Spinal cord (tissue), 10 donors: ENCODE measurements around the gene IFNA17. TPM values are rescaled to one million over a fixed set of nuclear protein-coding genes. Genes with fewer than 3 reads are reported as not detected.
"Not testable (repeated sequence)": the region's sequence is repeated elsewhere in the genome, so short reads cannot be mapped to it uniquely, and the experiment has no call there.

Experiments
- DNase-seq, 6 donors: peaks; one replicate each; pipeline versions ENCODE4 v3.0.0 to v3.0.0-alpha.2; 2013 to 2015; ENCODE audit warnings: low spot score in 6 of 6, low read depth in 4 of 6
- H3K27ac ChIP-seq: one replicate; pipeline ENCODE4 v1.5.1; 2013; ENCODE audit warnings: low read depth, low read length, control low read depth
- H3K27me3 ChIP-seq: one replicate; pipeline ENCODE4 v1.6.1; 2013; ENCODE audit warnings: low read length; ENCODE audit not compliant: control insufficient read depth, insufficient read depth
- H3K36me3 ChIP-seq: one replicate; pipeline ENCODE4 v1.6.1; 2013; ENCODE audit warnings: low read length; ENCODE audit not compliant: control insufficient read depth, insufficient read depth
- H3K4me1 ChIP-seq: one replicate; pipeline ENCODE4 v1.6.1; 2013; ENCODE audit warnings: low read length; ENCODE audit not compliant: control insufficient read depth, insufficient read depth
- H3K4me3 ChIP-seq: one replicate; pipeline ENCODE4 v1.5.1; 2013; ENCODE audit warnings: low read depth, low read length, control low read depth
- H3K9me3 ChIP-seq: one replicate; pipeline ENCODE4 v1.6.1; 2013; ENCODE audit warnings: low read length; ENCODE audit not compliant: control insufficient read depth, insufficient read depth
- WGBS: methylation state at CpG from one replicate; pipeline ENCODE4 v1.1.5; 2013; ENCODE audit warnings: missing lambda C conversion rate; ENCODE audit not compliant: insufficient coverage; 5-methylcytosine and 5-hydroxymethylcytosine counted together
- polyA plus RNA-seq, 2 donors: library from polyadenylated mRNA; unstranded; fragments of 120-200 nt; gene quantifications; one replicate each; pipeline ENCODE4 v1.2.1, GENCODE V29; 2013; ENCODE audit not compliant: insufficient read length in 2 of 2
- total RNA-seq, 2 donors: library from RNA; depleted of rRNA in 1 of 2; stranded (reverse); fragments of 120-200 nt in 1 of 2; fragments of >200 nt in 1 of 2; gene quantifications; one replicate each; pipeline versions ENCODE4 v1.2.3 to v1.2.4, GENCODE V29; 2013 to 2014
- donor health status: healthy.

Gene IFNA17
- total and polyA plus RNA-seq, 4 donors, result not detected

DNA sequence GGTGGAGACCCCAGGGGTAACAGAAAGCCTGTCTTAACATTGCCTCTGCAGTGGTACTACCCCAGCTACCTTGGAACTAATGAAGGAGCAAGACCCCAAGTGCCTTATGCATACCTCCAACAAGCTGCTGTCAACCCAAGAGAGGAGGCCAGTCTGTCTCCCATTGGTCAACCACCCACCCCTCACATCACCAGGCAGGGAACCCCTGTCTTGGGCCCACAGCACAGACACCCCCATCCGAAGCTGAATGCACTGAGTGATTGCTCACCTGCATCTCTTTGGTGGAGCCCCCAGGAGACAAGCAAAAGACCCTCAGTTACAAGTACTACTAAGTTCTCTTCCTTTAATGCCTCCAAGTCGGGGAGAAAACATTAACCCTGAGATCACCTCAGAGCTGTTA, 15.9 kb downstream of the IFNA17 start:
- H3K4me3 ChIP-seq, H3K36me3 ChIP-seq, H3K27ac ChIP-seq, H3K27me3 ChIP-seq, H3K9me3 ChIP-seq, H3K4me1 ChIP-seq, DNase-seq: not testable (repeated sequence)
- 92% methylated on average over 1 of the region's 2 CpGs for WGBS

GRCh38 chr9:21210782-21211181, 17.2 kb downstream of the IFNA17 start:
- not testable (repeated sequence) for H3K9me3 ChIP-seq, H3K27ac ChIP-seq, H3K27me3 ChIP-seq, H3K36me3 ChIP-seq, DNase-seq, H3K4me3 ChIP-seq, H3K4me1 ChIP-seq
- whole genome bisulfite sequencing, result 100% methylated on average over 1 of the region's 2 CpGs

GRCh38 chr9:21210311-21210710, 17.7 kb downstream of the IFNA17 start:
- WGBS, result 91% methylated on average over 7 of the region's 7 CpGs
- Histone ChIP-seq H3K27ac (no peak overlapping the region), H3K27me3 (no peaks in the 10 kb centered on the region), H3K4me3 (no peak overlapping the region), H3K9me3 (no peaks in the 10 kb centered on the region), H3K36me3 (no peaks in the 10 kb centered on the region), H3K4me1 (no peaks in the 10 kb centered on the region)
- DNase-seq, result no peak

DNA sequence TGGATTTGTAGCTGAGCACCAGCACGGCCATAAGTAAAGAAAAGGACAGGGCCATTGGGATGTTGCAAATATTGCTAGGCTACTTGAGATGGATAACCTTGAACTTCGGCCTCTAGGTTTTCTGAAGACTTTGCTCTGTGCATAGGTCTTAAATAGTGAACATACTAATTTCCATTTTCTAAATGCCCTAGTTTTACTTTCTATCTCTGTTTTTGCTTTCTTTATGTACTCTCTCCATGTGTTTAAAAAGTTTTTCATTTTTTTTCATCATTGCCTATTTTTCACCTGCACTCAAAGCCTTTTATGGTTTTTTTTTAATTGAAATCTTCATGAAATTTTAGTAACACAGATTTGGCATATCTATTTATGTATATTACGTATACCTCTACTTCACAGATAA, 21.0 kb downstream of the IFNA17 start, which contains the start of gene IFNA10:
Gene IFNA10 (minus strand): TSS at position 101 of the 400 bp plus-strand sequence. CDS start 46 bp downstream, at position 55.
- H3K27ac ChIP-seq, H3K9me3 ChIP-seq, DNase-seq, H3K27me3 ChIP-seq, H3K36me3 ChIP-seq, H3K4me1 ChIP-seq, H3K4me3 ChIP-seq: not testable (repeated sequence)
- WGBS, result no CpG with 5 or more reads among the region's 3 CpGs

GRCh38 chr9:21205204-21205603, 22.8 kb downstream of the IFNA17 start:
- Histone ChIP-seq H3K36me3 (no peaks in the 10 kb centered on the region), H3K4me3 (no peak overlapping the region), H3K4me1 (no peaks in the 10 kb centered on the region), H3K9me3 (no peaks in the 10 kb centered on the region), H3K27ac (no peak overlapping the region), H3K27me3 (no peaks in the 10 kb centered on the region)
- DNase-seq, result no peak

DNA sequence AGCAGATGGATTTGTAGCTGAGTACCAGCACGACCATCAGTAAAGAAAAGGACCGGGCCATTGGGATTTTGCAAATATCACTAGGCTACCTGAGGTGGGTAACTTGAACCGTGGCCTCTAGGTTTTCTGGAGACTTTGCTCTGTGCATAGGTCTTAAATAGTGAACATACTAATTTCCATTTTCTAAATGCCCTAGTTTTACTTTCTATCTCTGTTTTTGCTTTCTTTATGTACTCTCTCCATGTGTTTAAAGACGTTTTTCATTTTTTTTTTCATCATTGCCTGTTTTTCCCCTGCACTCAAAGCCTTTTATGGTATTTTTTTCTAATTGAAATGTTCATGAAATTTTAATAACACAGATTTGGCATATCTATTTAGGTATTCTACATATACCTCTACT, 25.9 kb downstream of the IFNA17 start, which contains the start of gene IFNA7:
Gene IFNA7 (minus strand): TSS at position 101 of the 400 bp plus-strand sequence. CDS start 40 bp downstream, at position 61.
- H3K36me3 ChIP-seq, H3K9me3 ChIP-seq, H3K27ac ChIP-seq, H3K27me3 ChIP-seq, H3K4me1 ChIP-seq, H3K4me3 ChIP-seq, DNase-seq: not testable (repeated sequence)
- 100% methylated on average over 2 of the region's 4 CpGs for WGBS

DNA sequence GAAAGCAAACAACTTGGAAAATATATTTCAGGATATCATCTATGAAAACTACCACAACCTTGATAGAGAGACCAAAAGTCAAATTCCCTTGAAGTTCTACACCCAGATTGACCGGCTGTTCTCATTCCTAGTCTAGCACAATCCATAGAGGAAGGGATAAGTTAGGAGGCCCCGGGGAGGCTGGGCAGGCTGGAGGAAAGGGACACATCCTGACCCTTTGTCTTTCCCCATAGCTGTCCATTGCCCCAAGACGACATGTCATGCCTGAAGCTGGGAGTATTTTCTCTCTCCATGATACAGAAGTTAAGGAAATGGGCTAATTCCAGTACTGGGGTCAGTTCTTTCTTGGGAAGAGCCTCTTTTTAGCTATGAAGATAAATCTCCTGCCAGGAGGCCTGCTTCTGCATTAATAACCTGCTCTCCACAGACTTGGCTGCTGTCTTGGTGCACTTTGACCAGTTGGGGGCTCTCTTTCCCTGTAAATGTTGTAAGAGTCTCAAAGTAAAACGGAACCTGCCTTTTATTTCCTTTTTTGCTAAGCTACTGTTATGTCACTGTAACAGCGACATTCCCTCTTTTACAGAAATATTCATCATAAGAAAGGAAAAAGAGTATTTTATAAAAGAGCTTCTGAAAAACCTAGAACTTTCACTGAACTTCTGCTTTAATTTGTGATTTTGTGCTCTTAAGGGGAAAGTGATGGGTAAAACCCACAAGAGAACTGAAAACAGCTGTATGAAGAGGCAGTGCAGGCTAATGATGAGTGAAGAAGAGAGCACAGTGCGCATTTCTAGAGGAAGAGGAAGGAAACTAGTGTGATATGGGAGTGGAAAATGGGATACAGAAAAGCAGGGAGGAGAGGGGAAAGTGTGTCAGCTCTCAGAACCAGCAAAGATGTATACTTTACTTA, 32.9 kb downstream of the IFNA17 start:
- DNase-seq, result peak in 2 of 6 donors; percentile 1 to 56
- 17% methylated on average over 1 of the region's 6 CpGs for WGBS
- not testable (repeated sequence) for H3K9me3 ChIP-seq, H3K27me3 ChIP-seq, H3K4me3 ChIP-seq, H3K4me1 ChIP-seq, H3K36me3 ChIP-seq, H3K27ac ChIP-seq

DNA sequence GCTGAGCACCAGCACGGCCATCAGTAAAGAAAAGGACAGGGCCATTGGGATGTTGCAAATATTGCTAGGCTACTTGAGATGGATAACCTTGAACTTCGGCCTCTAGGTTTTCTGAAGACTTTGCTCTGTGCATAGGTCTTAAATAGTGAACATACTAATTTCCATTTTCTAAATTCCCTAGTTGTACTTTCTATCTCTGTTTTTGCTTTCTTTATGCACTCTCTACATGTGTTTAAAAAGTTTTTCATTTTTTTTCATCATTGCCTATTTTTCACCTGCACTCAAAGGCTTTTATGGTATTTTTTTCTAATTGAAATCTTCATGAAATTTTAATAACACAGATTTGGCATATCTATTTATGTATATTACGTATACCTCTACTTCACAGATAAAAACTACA, 40.5 kb downstream of the IFNA17 start, which contains the start of gene IFNA4:
Gene IFNA4 (minus strand): TSS at position 101 of the 400 bp plus-strand sequence. CDS start 56 bp downstream, at position 45.
- not testable (repeated sequence) for H3K36me3 ChIP-seq, H3K4me3 ChIP-seq, H3K27ac ChIP-seq, H3K9me3 ChIP-seq, H3K4me1 ChIP-seq, DNase-seq, H3K27me3 ChIP-seq
- whole genome bisulfite sequencing, result no CpG with 5 or more reads among the region's 3 CpGs

DNA sequence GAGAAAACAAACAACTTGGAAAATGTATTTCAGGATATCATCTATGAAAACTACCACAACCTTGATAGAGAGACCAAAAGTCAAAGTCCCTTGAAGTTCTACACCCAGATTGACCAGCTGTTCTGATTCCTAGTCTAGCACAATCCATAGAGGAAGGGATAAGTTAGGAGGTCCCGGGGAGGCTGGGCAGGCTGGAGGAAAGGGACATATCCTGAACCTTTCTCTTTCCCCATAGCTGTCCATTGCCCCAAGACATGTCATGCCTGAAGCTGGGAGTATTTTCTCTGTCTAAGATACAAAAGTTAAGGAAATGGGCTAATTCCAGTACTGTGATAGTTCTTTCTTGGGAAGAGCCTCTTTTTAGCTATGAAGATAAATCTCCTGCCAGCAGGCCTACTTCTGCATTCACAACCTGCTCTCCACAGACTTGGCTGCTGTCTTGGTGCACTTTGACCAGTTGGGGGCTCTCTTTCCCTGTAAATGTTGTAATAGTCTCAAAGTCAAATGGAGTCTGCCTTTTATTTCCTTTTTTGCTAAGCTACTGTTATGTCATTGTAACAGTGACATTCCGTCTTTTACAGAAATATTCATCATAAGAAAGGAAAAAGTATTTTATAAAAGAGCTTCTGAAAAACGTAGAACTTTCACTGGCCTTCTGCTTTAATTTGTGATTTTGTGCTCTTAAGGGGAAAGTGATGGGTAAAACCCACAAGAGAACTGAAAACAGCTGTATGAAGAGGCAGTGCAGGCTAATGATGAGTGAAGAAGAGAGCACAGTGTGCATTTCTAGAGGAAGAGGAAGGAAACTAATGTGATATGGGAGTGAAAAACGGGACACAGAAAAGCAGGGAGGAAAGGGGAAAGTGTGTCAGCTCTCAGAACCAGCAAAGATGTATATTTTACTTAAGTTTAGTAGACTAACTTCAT, 44.9 kb downstream of the IFNA17 start:
- H3K4me3 ChIP-seq, H3K36me3 ChIP-seq: not testable (repeated sequence)

More for the DNA sequence above, 44.9 kb downstream of the IFNA17 start:
- not testable (repeated sequence) for H3K9me3 ChIP-seq, H3K4me1 ChIP-seq, H3K27ac ChIP-seq, H3K27me3 ChIP-seq
- peak in 2 of 6 donors; percentile 2 to 14 for DNase-seq
- no CpG with 5 or more reads among the region's 4 CpGs for WGBS
